Dedifferentiated amniotic fluid mesenchymal stem cell (primary cell): ENCODE data around the gene ADARB1.

Experiments used
- DNase-seq: peaks from one replicate; pipeline ENCODE4 v3.0.0-alpha.2; 2016; ENCODE audit errors: extremely low spot score

The ADARB1 gene

GRCh38 chr21:45093035-45093532 is 18.7 kb downstream of the ADARB1 start:
- DNase-seq = no peak

GRCh38 chr21:45094412-45094811 is 20.0 kb downstream of the ADARB1 start:
- no peak for DNase-seq

- DNase-seq = no peak
Observed at GRCh38 chr21:45095505-45095904, 21.1 kb downstream of the ADARB1 start.

GRCh38 chr21:45096217-45096616 is 21.8 kb downstream of the ADARB1 start:
- no peak for DNase-seq

GRCh38 chr21:45097827-45098387 is 23.5 kb downstream of the ADARB1 start:
- DNase-seq = no peak

GRCh38 chr21:45098867-45099266 is 24.5 kb downstream of the ADARB1 start:
- DNase-seq = no peak

GRCh38 chr21:45099571-45099970 is 25.2 kb downstream of the ADARB1 start:
- no peak for DNase-seq

- no peak for DNase-seq
Observed at GRCh38 chr21:45100866-45101265, 26.5 kb downstream of the ADARB1 start.

GRCh38 chr21:45102391-45102932 is 28.1 kb downstream of the ADARB1 start:
- peak; percentile 65 for DNase-seq

- no peak for DNase-seq
Observed at GRCh38 chr21:45103971-45104520, 29.7 kb downstream of the ADARB1 start.

GRCh38 chr21:45104560-45104959 is 30.2 kb downstream of the ADARB1 start:
- DNase-seq = no peak

GRCh38 chr21:45105906-45106485 is 31.6 kb downstream of the ADARB1 start:
- DNase-seq = no peak

GRCh38 chr21:45108034-45108790 is 33.8 kb downstream of the ADARB1 start:
- no peak for DNase-seq

GRCh38 chr21:45108808-45109781 is 34.7 kb downstream of the ADARB1 start:
- DNase-seq = no peak

- DNase-seq = no peak
Observed at GRCh38 chr21:45109831-45110492, 35.6 kb downstream of the ADARB1 start.

- no peak for DNase-seq
Observed at GRCh38 chr21:45110873-45111624, 36.7 kb downstream of the ADARB1 start.

- no peak for DNase-seq
Observed at GRCh38 chr21:45111703-45112102, 37.3 kb downstream of the ADARB1 start.

GRCh38 chr21:45112371-45112770 is 38.0 kb downstream of the ADARB1 start:
- DNase-seq = no peak

- DNase-seq = no peak
Observed at GRCh38 chr21:45113543-45113942, 39.2 kb downstream of the ADARB1 start.

GRCh38 chr21:45114072-45114471 is 39.7 kb downstream of the ADARB1 start:
- no peak for DNase-seq
